GM19035 (cell line): Measurements from ENCODE around the gene SLC2A2.

Experiments used
- ATAC-seq: cut with Tn5 transposase; IDR thresholded peaks from one replicate; pipeline ENCODE4 v1.9.1; 2021; ENCODE audit not compliant: unreplicated experiment

Gene SLC2A2

DNA sequence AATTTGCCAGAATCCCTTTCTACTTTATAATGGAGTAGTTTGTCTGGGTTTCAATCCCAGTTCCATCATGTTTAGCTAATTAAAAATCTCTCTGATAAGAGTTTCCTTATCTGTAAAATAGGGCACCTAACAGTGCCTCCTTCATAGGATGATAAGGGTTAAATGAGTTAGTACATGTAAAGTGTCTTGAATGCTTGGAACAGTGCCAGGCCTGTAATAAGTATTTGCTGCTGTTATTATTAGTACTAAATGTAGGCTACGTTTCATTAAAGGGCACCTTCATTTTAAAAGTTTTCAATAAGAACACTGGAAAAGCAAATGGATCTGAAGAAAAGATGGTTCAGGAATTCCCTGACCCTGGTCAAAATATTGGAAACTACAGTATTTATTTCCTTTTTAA lies 11.8 kb upstream of the SLC2A2 start:
- ATAC-seq: no peak

DNA sequence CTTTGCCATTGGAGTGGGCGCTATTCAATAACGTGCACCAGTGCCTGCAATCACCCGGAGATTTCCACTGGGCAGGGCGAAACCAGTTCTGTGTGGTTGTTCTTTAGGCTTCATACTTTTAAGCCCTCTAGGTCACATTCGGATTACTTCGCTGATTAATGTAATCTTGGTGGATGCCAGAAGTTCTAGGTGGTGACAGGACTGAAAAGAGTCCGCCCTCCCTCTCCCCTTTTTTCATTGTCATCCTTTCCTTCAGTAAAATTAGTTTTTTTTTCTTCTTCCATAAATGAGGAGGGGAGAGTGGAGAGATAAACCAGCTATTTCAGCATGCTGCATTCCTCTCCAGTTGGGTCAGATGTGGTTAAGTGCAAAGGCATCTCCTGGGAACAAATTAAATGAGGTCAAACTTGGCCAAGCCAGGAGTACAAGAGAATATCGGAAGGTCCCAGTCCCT lies 2.3 kb upstream of the SLC2A2 start:
- no peak for ATAC-seq

DNA sequence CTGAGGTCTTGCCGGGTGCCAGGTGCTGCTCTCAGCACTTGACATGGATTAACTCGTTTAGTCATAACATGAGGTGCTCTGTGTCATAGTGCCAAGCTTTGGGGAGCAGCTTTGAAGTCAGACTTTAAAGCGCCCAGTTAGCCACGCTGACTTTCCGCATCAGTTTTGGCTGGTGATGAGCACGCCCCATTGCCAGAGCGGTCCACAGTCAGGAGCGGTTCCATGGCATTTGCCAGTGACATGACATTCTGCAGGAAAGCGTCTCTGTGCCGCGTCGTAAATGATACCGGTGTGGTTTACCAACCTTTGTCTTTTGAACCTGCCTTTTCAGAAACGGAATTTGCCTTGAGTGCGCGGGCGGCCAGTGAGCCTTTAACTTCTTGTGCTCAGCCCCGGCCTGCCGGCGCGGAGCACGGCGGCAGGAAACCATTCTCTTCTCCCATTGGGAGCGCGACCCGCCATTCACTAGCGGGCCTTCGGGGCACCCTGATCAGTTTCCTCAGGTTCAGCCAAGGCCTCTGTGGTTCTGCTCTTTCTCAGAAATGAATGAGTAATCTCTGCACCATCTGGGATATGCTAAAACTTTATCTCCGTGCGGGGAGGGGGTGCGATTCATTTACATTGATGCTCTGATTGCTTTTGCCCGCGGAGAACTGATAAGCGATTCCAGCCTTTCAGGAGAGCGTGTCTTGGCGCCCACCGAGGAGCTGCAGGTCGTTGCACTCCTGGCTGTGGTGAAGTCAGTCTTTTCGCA lies 1.7 kb upstream of the SLC2A2 start:
- ATAC-seq: no peak

DNA sequence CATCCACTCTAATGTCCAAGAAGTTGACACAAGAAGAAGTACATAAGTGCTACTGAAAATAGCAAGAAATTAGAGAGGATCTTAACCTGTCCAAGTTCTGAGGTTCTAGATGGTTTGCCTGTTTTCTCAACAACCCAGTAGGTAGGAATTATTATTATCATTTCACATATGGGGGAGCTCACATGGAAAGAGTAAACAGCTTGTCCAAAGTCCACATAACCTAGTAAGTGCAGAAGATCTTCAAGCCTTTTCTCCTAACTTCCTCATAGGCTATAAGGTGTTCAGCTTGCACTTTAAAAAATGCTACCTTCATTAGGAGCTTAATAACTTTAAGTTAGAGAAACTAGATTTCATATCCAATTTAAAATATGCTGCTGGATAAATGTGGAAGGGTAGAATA lies 3.0 kb downstream of the SLC2A2 start:
- no peak for ATAC-seq

DNA sequence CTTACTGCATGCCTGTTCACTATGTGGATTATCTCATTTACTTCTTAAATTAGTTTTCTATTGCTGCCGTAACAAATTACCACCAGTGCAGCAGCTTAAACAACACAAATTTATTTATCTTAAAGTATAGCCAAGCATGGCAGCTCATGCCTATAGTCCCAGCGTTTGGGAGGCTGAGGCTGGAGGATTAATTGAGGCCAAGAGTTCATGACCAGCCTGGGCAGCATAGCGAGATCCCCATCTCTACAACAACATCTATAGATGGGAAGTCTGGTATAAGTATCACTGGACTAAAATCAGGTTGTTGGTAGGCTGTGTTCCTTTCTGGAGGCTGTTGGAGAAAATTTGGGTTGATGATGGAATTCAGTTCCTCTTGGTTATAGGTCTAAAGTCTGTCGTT lies 5.1 kb downstream of the SLC2A2 start:
- ATAC-seq: no peak

DNA sequence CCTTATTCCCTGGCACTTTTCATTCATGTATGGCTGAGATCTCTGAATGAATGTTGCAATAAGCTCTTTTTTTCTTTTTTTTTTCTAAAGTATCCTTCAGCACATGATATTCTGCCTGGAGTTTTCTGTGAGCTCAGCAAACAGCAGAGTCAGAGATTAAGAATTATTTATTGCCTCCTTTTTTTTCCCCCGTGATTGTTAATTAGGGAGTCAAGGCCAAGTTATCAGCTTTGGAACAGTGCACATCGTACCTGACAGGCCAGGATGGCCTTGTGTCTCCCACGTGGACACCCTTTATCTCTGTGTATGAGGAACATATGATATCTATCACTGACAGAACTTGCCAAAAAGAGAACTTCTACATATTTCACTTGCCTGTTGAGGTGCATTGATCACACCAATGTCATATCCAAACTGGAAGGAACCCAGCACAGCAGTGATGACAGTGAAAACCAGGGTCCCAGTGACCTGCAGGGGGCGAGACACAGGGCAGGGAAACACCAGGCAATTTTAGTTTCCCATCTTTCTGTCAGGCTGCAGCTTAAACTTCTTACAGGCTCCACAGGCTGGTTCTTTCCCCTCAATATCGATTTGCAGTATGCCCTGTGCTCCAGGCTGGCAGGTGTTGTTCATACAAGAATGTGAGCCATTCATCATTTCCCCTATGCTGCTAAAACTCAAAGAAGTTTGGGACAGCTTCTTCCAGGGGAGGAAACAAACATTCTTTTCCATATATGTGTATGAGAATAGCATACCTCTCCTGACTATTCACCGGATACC lies 8.2 kb downstream of the SLC2A2 start:
- ATAC-seq: no peak

DNA sequence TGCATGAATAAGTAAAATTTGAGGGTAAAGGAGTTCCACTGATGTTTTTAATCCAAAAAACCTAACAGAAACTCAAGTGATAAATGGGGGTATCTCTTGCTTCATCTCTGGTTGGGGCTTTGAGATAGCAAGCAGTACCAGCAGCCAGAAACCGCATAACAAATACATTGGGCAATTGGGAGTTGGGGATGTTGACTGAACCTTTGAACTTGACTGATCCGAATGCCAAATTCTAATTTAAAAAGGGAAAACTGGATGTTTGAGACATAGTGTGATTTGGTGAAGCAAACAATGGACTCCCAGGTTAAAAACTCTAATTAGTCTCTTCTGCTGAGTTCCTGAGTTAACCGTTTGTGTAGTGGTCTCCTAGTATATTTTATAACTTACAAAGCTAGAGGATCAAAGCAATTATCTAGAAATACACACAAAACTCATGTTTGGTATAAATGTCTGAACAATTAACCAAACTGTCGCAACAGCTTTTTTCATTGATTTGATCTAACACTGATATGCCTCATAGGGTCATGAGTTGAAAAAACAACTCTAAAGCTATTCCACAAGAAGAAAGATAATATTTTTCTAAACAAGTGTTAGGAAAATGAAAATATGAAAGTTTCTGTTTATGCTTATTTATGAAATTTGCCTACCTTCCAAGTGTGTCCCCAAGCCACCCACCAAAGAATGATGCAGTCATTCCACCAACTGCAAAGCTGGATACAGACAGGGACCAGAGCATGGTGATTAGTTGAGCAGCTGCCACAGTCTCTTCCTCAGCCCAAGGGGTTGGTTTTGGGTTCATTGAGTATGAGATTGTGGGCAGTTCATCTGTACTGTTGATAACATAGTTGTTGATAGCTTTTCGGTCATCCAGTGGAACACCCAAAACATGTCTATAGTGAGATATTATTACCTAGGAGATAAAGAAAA lies 12.4 kb downstream of the SLC2A2 start:
- ATAC-seq: no peak

DNA sequence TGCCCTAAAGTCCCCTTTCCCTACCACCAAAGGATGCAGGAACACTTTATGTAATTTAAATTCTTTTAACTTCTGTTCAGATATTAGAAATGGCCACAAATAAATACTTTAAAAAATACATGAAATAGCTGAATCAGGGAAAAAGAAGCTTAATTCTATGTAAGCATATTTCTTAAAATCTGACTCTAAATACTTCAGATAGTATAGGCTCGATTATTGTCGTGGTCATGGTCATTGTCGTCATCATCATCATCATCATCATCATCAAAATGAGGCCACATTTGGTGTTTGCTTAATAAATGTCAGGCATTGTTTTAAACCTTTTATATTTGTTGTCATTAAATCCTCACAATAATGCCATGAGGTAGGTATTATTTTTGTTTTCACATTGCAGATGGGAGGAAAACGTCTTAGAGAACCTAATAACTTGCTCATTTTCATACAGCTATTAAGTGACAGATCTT lies 14.6 kb downstream of the SLC2A2 start:
- ATAC-seq: no peak

DNA sequence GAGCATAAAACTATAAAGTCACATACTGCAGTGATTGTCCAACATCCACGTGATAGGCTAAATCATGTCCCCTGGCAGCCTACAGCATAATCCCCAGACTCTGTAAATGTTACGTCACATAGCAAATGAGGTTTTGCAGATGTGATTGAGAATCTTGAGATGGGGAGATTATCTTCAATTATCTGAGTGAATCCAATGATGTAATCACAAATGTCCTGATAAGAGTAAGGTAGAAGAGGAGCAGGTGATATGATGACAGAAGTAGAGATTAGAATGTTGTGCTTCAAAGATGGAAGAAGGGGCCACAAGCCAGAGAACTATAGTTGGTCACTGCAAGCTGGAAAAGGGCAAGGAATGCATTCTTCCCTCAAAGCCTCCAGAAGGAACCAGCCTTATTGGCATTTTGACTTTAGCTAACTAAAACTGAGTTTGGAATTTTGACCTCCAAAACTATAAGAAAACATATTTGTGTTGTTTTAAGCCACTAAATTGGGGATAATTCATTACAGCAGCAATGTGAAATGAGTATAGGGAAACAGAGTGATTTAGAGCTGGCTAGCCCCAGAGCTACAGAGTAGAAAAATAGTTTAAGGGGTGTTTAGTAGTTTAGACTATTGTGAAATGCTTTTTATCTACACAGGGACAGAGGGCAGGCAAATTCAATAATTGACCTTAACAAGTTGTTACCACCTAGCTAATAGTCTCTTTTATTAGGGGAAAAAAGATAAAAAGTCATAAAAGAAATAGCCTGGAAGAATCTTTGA lies 15.2 kb downstream of the SLC2A2 start:
- ATAC-seq: no peak

DNA sequence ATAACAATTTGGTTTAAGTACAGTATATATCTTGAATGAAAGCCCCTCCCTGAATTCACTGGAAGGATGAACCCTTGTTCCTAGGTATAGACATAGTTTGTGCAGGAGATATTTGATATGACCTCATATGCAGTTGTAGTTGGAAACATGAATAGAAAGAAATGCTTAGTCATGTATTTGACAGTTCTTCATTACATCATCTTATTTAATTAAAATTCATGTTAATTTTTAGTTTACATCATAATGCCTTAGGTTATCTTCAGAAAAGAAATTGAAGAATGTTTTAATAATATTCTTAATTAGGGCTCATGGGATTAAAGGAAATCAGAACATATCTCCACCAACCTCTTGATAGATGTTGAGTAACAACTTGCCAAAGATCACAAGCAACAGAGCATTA lies 19.2 kb downstream of the SLC2A2 start:
- ATAC-seq: no peak

DNA sequence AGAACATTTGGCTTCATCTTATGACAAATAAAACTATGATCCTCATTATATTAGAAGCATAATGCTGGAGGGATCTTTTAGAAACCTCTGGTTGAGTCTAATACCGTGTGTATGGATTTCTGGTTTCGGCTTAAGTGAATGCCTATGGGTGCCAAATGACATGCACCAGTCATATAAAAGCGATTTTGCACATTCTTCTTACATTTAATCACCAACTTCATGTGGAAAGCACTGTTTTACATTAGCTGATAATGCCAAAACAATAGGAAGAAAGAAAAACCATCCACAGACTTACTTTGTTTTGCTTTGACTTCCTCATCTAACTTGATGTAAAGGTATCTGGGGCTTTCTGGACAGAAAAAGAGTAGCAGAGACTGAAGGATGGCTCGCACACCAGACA lies 20.9 kb downstream of the SLC2A2 start:
- ATAC-seq: no peak

DNA sequence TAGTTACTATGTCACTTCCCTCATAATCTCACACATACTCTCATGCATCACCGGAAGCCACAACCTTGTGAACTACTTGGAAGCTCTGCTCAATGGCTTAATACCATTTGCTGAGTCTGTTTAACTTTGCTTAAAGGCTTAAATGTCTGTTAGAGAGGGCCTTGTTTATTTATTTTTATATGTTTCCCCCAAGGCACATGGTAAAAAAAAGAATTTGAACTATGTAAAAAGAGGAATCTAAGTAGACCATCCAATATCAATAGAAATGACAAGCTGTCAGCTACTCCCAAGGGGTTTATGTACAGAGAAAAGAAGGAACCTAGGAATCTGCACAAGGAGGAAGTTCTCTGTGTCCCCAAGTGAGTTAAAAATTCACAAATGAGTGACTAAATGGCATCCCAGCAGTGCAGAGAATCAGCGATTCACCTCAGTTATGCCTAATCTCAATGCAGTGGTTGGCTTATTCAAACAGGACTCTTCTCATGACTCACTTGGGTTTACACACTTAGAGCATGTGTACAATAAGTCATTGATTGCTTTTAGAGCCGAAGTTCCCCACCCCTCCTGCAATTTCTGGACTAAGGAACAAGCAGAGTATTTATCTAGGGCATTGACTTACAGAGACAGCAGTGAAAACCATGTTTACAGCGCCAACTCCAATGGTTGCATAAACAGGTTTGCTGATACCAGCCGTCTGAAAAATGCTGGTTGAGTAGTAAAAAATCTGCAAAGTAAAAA lies 24.4 kb downstream of the SLC2A2 start:
- ATAC-seq: no peak

DNA sequence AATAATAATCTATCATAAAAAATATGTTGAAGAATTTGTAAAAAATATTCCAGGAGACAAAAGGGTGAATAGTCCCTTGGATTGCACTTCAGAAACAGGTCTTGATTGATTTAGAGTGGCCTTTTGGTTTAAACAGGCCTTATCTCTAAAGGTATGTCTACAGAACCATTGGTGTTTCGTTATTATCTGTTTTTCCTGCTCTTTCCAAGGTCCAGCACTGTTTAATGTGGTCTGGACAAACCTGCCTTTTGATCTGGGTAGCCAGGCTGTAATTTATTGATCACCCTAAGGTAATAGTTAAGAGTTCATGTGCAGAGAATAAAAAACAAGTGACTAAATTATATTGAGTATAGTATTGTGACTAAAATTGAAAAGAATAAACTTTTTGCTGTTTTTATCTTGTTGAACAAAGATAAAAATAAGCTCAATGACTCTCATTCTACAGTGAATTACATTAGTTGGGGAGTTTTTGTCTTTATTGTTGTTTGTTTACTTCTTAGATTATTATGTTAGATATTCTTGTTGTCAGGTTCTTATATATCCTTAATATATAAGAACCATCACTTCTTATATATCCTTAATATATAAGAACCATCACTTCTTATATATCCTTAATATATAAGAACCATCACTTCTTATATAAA lies 25.1 kb downstream of the SLC2A2 start:
- ATAC-seq: no peak

DNA sequence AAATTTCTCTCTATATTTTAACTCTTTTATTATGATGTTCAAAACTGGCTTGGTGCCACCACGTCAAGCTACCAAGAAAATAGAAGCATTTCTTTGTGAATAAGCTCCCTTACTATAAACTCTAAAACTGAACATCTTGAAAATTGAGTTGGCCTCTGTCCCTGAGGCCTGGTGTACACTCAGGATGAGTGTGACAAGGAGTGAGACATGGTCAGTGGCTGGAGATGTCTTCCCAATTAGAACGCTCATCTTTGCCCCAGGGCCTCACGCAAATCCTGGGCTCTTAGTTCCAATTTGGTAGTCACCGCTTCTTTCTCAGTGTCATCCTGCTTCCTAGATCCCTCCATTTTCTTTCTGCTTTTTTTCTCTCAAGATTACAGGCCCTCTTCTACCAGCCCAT lies 26.2 kb downstream of the SLC2A2 start:
- no peak for ATAC-seq

DNA sequence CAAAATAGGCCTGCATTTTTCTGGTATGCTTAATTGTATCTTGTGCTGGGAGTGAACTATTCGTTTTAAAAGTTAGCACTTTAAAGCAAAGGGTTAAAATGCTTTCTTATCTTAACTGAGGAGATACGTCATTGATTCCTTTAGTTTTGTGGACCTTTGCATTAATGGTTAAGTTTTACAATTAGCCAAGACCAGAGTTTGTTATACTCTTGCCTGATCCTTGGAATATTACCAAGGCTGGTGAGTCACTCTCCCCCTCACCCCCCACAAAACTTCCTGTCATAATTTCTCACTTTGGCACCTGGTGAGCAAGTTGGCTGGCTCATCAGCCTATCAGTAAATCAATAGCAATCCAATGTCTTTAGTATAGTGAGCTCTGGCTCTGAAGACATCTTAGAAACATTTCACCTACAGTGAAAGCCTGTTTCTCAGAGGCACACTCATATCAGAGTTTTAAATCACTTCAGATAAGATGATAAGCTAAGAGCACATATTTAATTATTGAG lies 26.7 kb downstream of the SLC2A2 start:
- no peak for ATAC-seq

DNA sequence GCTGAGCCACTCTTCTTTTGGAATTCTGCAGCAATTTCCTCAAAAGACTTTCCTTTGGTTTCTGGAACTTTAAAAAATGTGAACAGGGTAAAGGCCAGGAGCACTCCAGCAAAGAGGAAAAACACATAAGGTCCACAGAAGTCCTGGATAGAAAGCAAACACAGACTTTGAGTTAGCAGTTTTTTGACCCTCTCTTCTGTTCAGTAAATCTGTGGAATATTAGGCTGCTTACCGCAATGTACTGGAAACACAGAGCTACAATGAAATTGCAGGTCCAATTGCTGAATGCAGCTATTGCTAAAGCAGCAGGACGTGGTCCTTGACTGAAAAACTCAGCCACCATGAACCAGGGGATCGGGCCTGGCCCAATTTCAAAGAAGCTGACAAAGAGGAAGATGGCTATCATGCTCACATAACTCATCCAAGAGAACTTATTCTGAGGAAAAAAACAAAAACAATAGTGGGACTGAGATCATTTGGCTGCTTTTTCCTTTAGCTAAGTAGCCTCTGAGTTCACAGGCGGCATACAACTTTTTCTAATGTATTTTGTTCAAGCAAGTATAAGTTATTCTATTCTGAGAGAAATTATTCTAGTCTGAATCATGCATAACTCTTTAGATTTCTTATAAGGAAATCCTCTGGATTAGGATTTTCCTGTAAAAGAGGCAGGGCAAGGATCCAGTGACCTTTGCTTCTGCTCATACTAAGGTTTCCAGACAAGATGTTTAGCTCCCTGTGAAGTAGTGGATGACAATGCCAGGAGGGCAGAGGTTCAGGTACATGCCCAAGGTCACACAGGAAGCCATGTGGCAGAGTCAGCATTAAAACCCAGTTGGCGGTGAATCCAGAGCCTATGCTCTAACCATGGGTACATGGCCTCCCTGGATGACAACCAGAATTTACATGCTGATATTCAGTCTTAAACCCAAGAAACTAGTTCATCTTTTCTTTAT lies 28.3 kb downstream of the SLC2A2 start:
- no peak for ATAC-seq

DNA sequence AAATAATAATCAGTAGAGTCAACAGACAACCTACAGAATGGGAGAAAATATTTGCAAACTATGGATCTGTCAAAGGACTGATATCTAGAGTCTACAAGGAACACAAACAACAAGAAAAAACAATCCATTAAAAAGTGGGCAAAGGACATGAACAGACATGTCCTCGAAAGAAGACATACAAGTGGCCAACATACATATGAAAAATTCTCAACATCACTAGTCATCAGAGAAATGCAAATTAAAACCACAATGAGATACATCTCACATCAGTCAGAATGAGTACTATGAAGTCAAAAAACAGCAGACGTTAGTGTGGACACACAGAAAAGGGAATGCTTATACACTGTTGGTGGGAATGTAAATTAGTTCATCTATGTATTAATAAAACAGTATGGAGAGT lies 33.7 kb downstream of the SLC2A2 start:
- no peak for ATAC-seq

DNA sequence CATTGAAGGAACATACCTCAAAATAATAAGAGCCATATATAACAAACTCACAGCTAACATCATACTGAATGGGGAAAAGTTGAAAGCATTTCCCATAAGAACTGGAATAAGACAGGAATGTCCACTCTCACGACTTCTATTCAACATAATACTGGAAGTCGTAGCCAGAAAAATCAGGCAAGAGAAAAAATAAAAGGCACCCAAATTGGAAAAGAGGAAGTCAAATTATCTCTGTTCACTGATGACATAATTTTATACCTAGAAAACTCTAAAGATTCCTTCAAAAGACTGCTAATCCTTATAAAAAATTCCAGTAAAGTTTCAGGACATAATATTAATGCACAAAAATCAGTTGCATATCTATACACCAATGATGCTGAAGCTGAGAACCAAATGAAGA lies 34.9 kb downstream of the SLC2A2 start:
- no peak for ATAC-seq
